Brain (organoid and tissue), 1 donor: Measurements from ENCODE around the gene EXOC8. TPM values are rescaled to one million over a fixed set of nuclear protein-coding genes. Genes with fewer than 3 reads are reported as not detected.

Experiments used
- polyA plus RNA-seq: library from polyadenylated mRNA; stranded (reverse); fragments of 350-450 nt; fragmentation: Illumina TruSeq; extraction: RNeasy Lipid Tissue Mini Kit (QIAGEN cat#74804); gene quantifications from one replicate; pipeline ENCODE4 v1.2.3, GENCODE V29; 2015; ENCODE audit warnings: low read depth, low replicate concordance; ENCODE audit not compliant: insufficient read depth

EXOC8 gene
- polyA plus RNA-seq, 1 donor from 2014 or later = 3.4 TPM

Other genes with a start within 250 kb of the EXOC8 start
- 1.9 TPM for gene TRIM67, start 175.8 kb downstream of the EXOC8 start, polyA plus RNA-seq
- 47.0 TPM for gene GNPAT, start 96.6 kb downstream of the EXOC8 start, polyA plus RNA-seq
- 5.1 TPM for gene SPRTN, start 441 bp upstream of the EXOC8 start, polyA plus RNA-seq
- gene EGLN1, start 84.4 kb upstream of the EXOC8 start, polyA plus RNA-seq = 17.8 TPM
- 15.0 TPM for gene TSNAX, start 190.8 kb upstream of the EXOC8 start, polyA plus RNA-seq